Measurements from ENCODE around the gene SH2D4B. TPM values are rescaled to one million over a fixed set of nuclear protein-coding genes. Genes with fewer than 3 reads are reported as not detected.

The SH2D4B gene
- total and polyA plus RNA-seq, 2 of the 13 experiments (the other 11 are each of a cell fraction or from before 2014, with no cell fraction given) = not detected

DNA sequence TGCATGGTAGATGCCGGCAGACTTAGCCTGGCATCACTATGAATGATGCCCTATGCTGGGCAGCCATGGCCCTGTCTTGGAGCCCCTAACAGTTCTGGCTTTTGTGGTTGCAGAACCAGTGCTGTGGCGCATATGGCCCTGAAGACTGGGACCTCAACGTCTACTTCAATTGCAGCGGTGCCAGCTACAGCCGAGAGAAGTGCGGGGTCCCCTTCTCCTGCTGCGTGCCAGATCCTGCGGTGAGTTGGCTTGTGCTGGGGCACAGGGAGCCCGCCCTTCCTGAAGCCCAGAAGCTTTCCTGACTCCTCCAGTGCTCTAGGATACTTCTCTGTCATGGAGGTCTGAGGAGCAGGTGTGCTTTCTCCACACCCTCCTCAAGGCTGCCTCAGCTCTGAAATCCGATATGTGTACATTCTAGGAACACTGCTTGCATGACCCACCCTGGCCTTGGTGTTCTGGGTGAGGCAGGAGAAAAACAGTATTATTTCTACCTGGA, 25.6 kb upstream of the SH2D4B start:
- H3K4me1 ChIP-seq (ENCODE audit: insufficient read depth, low read length) = peaks cover 6% of the 10 kb centered on the region
- peaks cover 55 to 91% of the 10 kb centered on the region in 2 experiments for H3K36me3 ChIP-seq (replicated peaks in 1 of 2; ENCODE audit: control insufficient read depth in 1 of 2, insufficient read depth in 2 of 2, low read length in 2 of 2)
- WGBS (ENCODE audit: low lambda C conversion rate) = 100% methylated on average over 2 of the region's 10 CpGs
- H2AFZ ChIP-seq (ENCODE audit: low read length) = no peak overlapping the region
- no peak overlapping the region for H3K9ac ChIP-seq (ENCODE audit: insufficient read depth, low read depth, low read length)
- peaks cover under 1% of the 10 kb centered on the region for H3K79me2 ChIP-seq (ENCODE audit: insufficient read depth, low read length)
- no peak for DNase-seq (ENCODE audit: low spot score)
- POLR2A ChIA-PET = no interaction called here
- no peak overlapping the region for H3K4me2 ChIP-seq (ENCODE audit: low read depth, low read length)
- H3K9me3 ChIP-seq (ENCODE audit: low read length) = no peaks in the 10 kb centered on the region
- H3K27me3 ChIP-seq (ENCODE audit: control insufficient read depth in 1 of 2, insufficient read depth in 2 of 2, low read length in 2 of 2) = no peaks in the 10 kb centered on the region
- intact Hi-C loops (cut with micrococcal nuclease; ENCODE audit: unreplicated experiment) (no loop called here), in situ Hi-C loops (cut with HindIII; ENCODE audit: extremely low pct_ligation_motif_present, low pct_unique_long_range_greater_than_20kb) (loop anchor here (25.0 kb wide), 1 partner anchor 250 kb away; no protein-coding TSS in a partner anchor)
- no peak overlapping the region for H3K4me3 ChIP-seq (replicated peaks in 1 of 3; ENCODE audit: insufficient read depth in 1 of 3, low read depth in 2 of 3, low read length in 3 of 3)
- TF ChIP-seq NCOA5 (CRISPR knock-in tag; IDR thresholded peaks at IDR 0.05) = no peak
- TF ChIP-seq TCF7L2 (IDR thresholded peaks at IDR 0.05; ENCODE audit: low read depth, low read length) = no peak
- no peak for TF ChIP-seq SIX4 (CRISPR knock-in tag; IDR thresholded peaks at IDR 0.05)
- TF ChIP-seq TRIM24 (CRISPR knock-in tag; IDR thresholded peaks at IDR 0.05) = no peak
- TF ChIP-seq PITX1 (CRISPR knock-in tag; IDR thresholded peaks at IDR 0.05) = no peak
- no peak for TF ChIP-seq ASH2L (IDR thresholded peaks at IDR 0.05; ENCODE audit: insufficient read length, low read depth, low read length)
- no peak for TF ChIP-seq NFE2 (CRISPR knock-in tag; IDR thresholded peaks at IDR 0.05)
- no peak for TF ChIP-seq MYNN (CRISPR knock-in tag; IDR thresholded peaks at IDR 0.05; ENCODE audit: low read depth)
- TF ChIP-seq PRPF4 (IDR thresholded peaks at IDR 0.05; ENCODE audit: low read depth, low read length, poor library complexity, severe bottlenecking) = no peak
- TF ChIP-seq ZNF546 (CRISPR knock-in tag; conservative IDR thresholded peaks at IDR 0.05) = no peak
- no peak for TF ChIP-seq ZNF616 (CRISPR knock-in tag; IDR thresholded peaks at IDR 0.05; ENCODE audit: low read depth)
- TF ChIP-seq ARID2 (CRISPR knock-in tag; IDR thresholded peaks at IDR 0.05; ENCODE audit: borderline replicate concordance) = no peak
- no peak for TF ChIP-seq TBL1XR1 (IDR thresholded peaks at IDR 0.05; ENCODE audit: borderline replicate concordance, low read length, partially characterized antibody)
- no peak for TF ChIP-seq ZNF260 (CRISPR knock-in tag; IDR thresholded peaks at IDR 0.05; ENCODE audit: borderline replicate concordance, low read depth)
- no peak for TF ChIP-seq ZBTB1 (CRISPR knock-in tag; IDR thresholded peaks at IDR 0.05; ENCODE audit: borderline replicate concordance)
- no peak for TF ChIP-seq SMARCE1 (IDR thresholded peaks at IDR 0.05; ENCODE audit: borderline replicate concordance)
- TF ChIP-seq PRMT3 (CRISPR knock-in tag; IDR thresholded peaks at IDR 0.05; ENCODE audit: borderline replicate concordance, low read depth) = no peak
- TF ChIP-seq, protein P1, sequence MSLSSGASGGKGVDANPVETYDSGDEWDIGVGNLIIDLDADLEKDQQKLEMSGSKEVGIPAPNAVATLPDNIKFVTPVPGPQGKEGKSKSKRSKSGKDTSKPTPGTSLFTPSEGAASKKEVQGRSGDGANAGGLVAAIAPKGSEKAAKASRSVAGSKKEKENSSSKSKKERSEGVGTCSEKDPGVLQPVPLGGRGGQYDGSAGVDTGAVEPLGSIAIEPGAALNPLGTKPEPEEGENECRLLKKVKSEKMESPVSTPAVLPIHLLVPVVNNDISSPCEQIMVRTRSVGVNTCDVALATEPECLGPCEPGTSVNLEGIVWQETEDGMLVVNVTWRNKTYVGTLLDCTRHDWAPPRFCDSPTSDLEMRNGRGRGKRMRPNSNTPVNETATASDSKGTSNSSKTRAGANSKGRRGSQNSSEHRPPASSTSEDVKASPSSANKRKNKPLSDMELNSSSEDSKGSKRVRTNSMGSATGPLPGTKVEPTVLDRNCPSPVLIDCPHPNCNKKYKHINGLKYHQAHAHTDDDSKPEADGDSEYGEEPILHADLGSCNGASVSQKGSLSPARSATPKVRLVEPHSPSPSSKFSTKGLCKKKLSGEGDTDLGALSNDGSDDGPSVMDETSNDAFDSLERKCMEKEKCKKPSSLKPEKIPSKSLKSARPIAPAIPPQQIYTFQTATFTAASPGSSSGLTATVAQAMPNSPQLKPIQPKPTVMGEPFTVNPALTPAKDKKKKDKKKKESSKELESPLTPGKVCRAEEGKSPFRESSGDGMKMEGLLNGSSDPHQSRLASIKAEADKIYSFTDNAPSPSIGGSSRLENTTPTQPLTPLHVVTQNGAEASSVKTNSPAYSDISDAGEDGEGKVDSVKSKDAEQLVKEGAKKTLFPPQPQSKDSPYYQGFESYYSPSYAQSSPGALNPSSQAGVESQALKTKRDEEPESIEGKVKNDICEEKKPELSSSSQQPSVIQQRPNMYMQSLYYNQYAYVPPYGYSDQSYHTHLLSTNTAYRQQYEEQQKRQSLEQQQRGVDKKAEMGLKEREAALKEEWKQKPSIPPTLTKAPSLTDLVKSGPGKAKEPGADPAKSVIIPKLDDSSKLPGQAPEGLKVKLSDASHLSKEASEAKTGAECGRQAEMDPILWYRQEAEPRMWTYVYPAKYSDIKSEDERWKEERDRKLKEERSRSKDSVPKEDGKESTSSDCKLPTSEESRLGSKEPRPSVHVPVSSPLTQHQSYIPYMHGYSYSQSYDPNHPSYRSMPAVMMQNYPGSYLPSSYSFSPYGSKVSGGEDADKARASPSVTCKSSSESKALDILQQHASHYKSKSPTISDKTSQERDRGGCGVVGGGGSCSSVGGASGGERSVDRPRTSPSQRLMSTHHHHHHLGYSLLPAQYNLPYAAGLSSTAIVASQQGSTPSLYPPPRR (CRISPR knock-in tag; IDR thresholded peaks at IDR 0.05; ENCODE audit: borderline replicate concordance) = no peak
- TF ChIP-seq, protein P2, sequence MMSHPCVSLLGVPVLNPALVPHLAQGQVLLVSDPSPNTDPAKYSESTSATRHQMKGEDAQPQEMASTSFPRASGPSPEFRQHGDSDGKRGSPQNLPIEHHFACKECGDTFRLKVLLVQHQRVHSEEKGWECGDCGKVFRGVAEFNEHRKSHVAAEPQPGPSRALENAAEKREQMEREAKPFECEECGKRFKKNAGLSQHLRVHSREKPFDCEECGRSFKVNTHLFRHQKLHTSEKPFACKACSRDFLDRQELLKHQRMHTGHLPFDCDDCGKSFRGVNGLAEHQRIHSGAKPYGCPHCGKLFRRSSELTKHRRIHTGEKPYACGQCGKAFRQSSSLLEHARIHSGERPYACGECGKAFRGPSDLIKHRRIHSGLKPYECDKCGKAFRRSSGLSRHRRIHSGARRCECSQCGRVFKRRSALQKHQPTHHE (CRISPR knock-in tag; IDR thresholded peaks at IDR 0.05; ENCODE audit: borderline replicate concordance) = no peak
- H3K27ac ChIP-seq (ENCODE audit: extremely low read length, insufficient read depth, low read length) = no peak overlapping the region
- ATAC-seq = no peak
- BruUV-seq (replicated peaks) = no TSS peak
- no peak for FAIRE-seq
- peaks cover 2% of the 10 kb centered on the region; the same call in 1 of the 2 replicates for H4K20me1 ChIP-seq (ENCODE audit: insufficient read depth, low read length)
- CTCF ChIA-PET (ENCODE audit: low intra/inter-chr PET ratio, low total read pairs) = no interaction called here

Data from HepG2 (cell line).